Memory B cell (primary cell): Measurements from ENCODE around the gene ORAI2.
A peak's percentile ranks its signal among the peaks of the same experiment; 100 is the strongest.
"Not testable (repeated sequence)": the region's sequence is repeated elsewhere in the genome, so short reads cannot be mapped to it uniquely, and the experiment has no call there.

Experiments
- ATAC-seq: fragments of 150-1000 bp; cut with Tn5 transposase; 2 replicates; pipeline ENCODE4 v1.10.0; 2021; ENCODE audit warnings: low read depth, mild to moderate bottlenecking, moderate library complexity
- DNase-seq, 2 donors: peaks; one replicate each; pipeline ENCODE4 v3.0.0; 2022; ENCODE audit warnings: low spot score in 2 of 2
- H3K27ac Mint-ChIP-seq: one replicate; pipeline ENCODE4 v1.8.0; 2022; ENCODE audit warnings: mild to moderate bottlenecking, moderate library complexity, mixed read lengths
- H3K27me3 Mint-ChIP-seq: one replicate; pipeline ENCODE4 v1.8.0; 2022; ENCODE audit warnings: mixed read lengths
- H3K36me3 Mint-ChIP-seq: one replicate; pipeline ENCODE4 v1.8.0; 2022; ENCODE audit warnings: mild to moderate bottlenecking, mixed read lengths
- H3K4me1 Mint-ChIP-seq: one replicate; pipeline ENCODE4 v1.8.0; 2022; ENCODE audit warnings: mixed read lengths
- H3K4me3 Mint-ChIP-seq: one replicate; pipeline ENCODE4 v1.8.0; 2022; ENCODE audit warnings: mild to moderate bottlenecking, moderate library complexity, mixed read lengths
- H3K9me3 Mint-ChIP-seq: one replicate; pipeline ENCODE4 v1.8.0; 2022; ENCODE audit warnings: mixed read lengths

Gene ORAI2

GRCh38 chr7:102463841-102464576 lies 30.6 kb downstream of the ORAI2 start:
- peak overlapping the region; percentile 19 for H3K27ac Mint-ChIP-seq
- H3K36me3 Mint-ChIP-seq = peaks cover 5% of the 10 kb centered on the region
- H3K9me3 Mint-ChIP-seq = no peaks in the 10 kb centered on the region
- ATAC-seq (no peak), DNase-seq (no peak)
- H3K27me3 Mint-ChIP-seq = no peaks in the 10 kb centered on the region
- peak overlapping the region; percentile 74 for H3K4me3 Mint-ChIP-seq
- peaks cover 16% of the 10 kb centered on the region for H3K4me1 Mint-ChIP-seq

- H3K4me1 Mint-ChIP-seq = peaks cover 16% of the 10 kb centered on the region
- ATAC-seq = peak; percentile 97
- no peaks in the 10 kb centered on the region for H3K27me3 Mint-ChIP-seq
- DNase-seq = peak; percentile 88 to 95
- peaks cover 5% of the 10 kb centered on the region for H3K36me3 Mint-ChIP-seq
- no peaks in the 10 kb centered on the region for H3K9me3 Mint-ChIP-seq
- H3K4me3 Mint-ChIP-seq = peak within 1 kb of the TSS; percentile 74
- peak within 1 kb of the TSS; percentile 19 for H3K27ac Mint-ChIP-seq
These were observed 31.4 kb downstream of the ORAI2 start, which contains the start of the genes ALKBH4 and LRWD1 for GRCh38 chr7:102464577-102465280. Gene ALKBH4 (minus strand): TSS chr7:102464863. CDS start chr7:102464836, 27 bp downstream. Gene LRWD1 (plus strand): TSS chr7:102464984. CDS start chr7:102465081, 97 bp downstream.

GRCh38 chr7:102466097-102466496 lies 32.7 kb downstream of the ORAI2 start:
- Mint-ChIP-seq H3K27ac (no peak overlapping the region), H3K4me1 (peaks cover 12% of the 10 kb centered on the region), H3K27me3 (no peaks in the 10 kb centered on the region), H3K9me3 (no peaks in the 10 kb centered on the region), H3K36me3 (peaks cover 5% of the 10 kb centered on the region), H3K4me3 (peak overlapping the region; percentile 74)
- no peak for DNase-seq
- no peak for ATAC-seq

GRCh38 chr7:102467581-102468477 lies 34.5 kb downstream of the ORAI2 start:
- H3K36me3 Mint-ChIP-seq = peaks cover 7% of the 10 kb centered on the region
- H3K4me3 Mint-ChIP-seq = no peak overlapping the region
- DNase-seq = no peak
- no peaks in the 10 kb centered on the region for H3K27me3 Mint-ChIP-seq
- H3K4me1 Mint-ChIP-seq = peaks cover 10% of the 10 kb centered on the region
- ATAC-seq = no peak
- no peaks in the 10 kb centered on the region for H3K9me3 Mint-ChIP-seq
- H3K27ac Mint-ChIP-seq = no peak overlapping the region

GRCh38 chr7:102468478-102469350 lies 35.3 kb downstream of the ORAI2 start:
- no peak overlapping the region for H3K27ac Mint-ChIP-seq
- ATAC-seq = no peak

GRCh38 chr7:102469351-102469971 lies 36.1 kb downstream of the ORAI2 start:
- H3K4me1 Mint-ChIP-seq = peaks cover 7% of the 10 kb centered on the region
- ATAC-seq (no peak), DNase-seq (no peak)
- no peak overlapping the region for H3K27ac Mint-ChIP-seq
- H3K9me3 Mint-ChIP-seq = no peaks in the 10 kb centered on the region
- H3K27me3 Mint-ChIP-seq = no peaks in the 10 kb centered on the region
- peaks cover 7% of the 10 kb centered on the region for H3K36me3 Mint-ChIP-seq
- no peak overlapping the region for H3K4me3 Mint-ChIP-seq

More at GRCh38 chr7:102468478-102469350, 35.3 kb downstream of the ORAI2 start:
- Mint-ChIP-seq H3K4me3 (no peak overlapping the region), H3K27me3 (no peaks in the 10 kb centered on the region), H3K9me3 (no peaks in the 10 kb centered on the region), H3K4me1 (peaks cover 10% of the 10 kb centered on the region), H3K36me3 (peaks cover 7% of the 10 kb centered on the region)
- no peak for DNase-seq

- H3K36me3 Mint-ChIP-seq = peaks cover 7% of the 10 kb centered on the region
- peaks cover 7% of the 10 kb centered on the region for H3K4me1 Mint-ChIP-seq
- DNase-seq (no peak), ATAC-seq (no peak)
- H3K9me3 Mint-ChIP-seq = no peaks in the 10 kb centered on the region
- no peak overlapping the region for H3K4me3 Mint-ChIP-seq
- H3K27me3 Mint-ChIP-seq = no peaks in the 10 kb centered on the region
- H3K27ac Mint-ChIP-seq = no peak overlapping the region
These were observed 36.8 kb downstream of the ORAI2 start for GRCh38 chr7:102469972-102470825.

- Mint-ChIP-seq H3K4me1 (peaks cover 2% of the 10 kb centered on the region), H3K27me3 (no peaks in the 10 kb centered on the region), H3K4me3 (no peak overlapping the region), H3K9me3 (no peaks in the 10 kb centered on the region), H3K36me3 (peaks cover 4% of the 10 kb centered on the region), H3K27ac (no peak overlapping the region)
- DNase-seq (no peak), ATAC-seq (no peak)
These were observed 38.4 kb downstream of the ORAI2 start for GRCh38 chr7:102471791-102472125.

GRCh38 chr7:102472126-102473041 lies 39.0 kb downstream of the ORAI2 start:
- Mint-ChIP-seq H3K27ac (no peak overlapping the region), H3K36me3 (peaks cover 2% of the 10 kb centered on the region), H3K4me3 (no peak overlapping the region), H3K9me3 (no peaks in the 10 kb centered on the region), H3K4me1 (no peaks in the 10 kb centered on the region), H3K27me3 (no peaks in the 10 kb centered on the region)
- ATAC-seq (no peak), DNase-seq (no peak)

GRCh38 chr7:102473271-102473991 lies 40.1 kb downstream of the ORAI2 start:
- DNase-seq (no peak), ATAC-seq (no peak)
- H3K27me3 Mint-ChIP-seq = no peaks in the 10 kb centered on the region
- no peak overlapping the region for H3K27ac Mint-ChIP-seq
- no peaks in the 10 kb centered on the region for H3K9me3 Mint-ChIP-seq
- H3K36me3 Mint-ChIP-seq = peaks cover 2% of the 10 kb centered on the region
- no peaks in the 10 kb centered on the region for H3K4me1 Mint-ChIP-seq
- no peak overlapping the region for H3K4me3 Mint-ChIP-seq

- not testable (repeated sequence) for DNase-seq, H3K4me3 Mint-ChIP-seq, H3K36me3 Mint-ChIP-seq
These were observed 40.7 kb downstream of the ORAI2 start for GRCh38 chr7:102474116-102474515.

More at GRCh38 chr7:102474116-102474515, 40.7 kb downstream of the ORAI2 start:
- ATAC-seq, H3K4me1 Mint-ChIP-seq, H3K27ac Mint-ChIP-seq, H3K27me3 Mint-ChIP-seq, H3K9me3 Mint-ChIP-seq: not testable (repeated sequence)
